ENCODE results near the gene WDFY3.

GRCh38 chr4:84780719-84781118 is 185.8 kb downstream of the WDFY3 start:
- no peak for TF ChIP-seq REST (IDR thresholded peaks at IDR 0.05; ENCODE audit: low read depth)
- no peak for TF ChIP-seq YY1 (IDR thresholded peaks at IDR 0.05; ENCODE audit: low read depth)
- TF ChIP-seq RAD21 (IDR thresholded peaks at IDR 0.05; ENCODE audit: low read depth), result no peak
- TF ChIP-seq EGR1 (IDR thresholded peaks at IDR 0.05), result no peak
- TF ChIP-seq CREB1 (IDR thresholded peaks at IDR 0.05; ENCODE audit: low read depth), result no peak
- TF ChIP-seq EP300 (IDR thresholded peaks at IDR 0.05; ENCODE audit: borderline replicate concordance), result no peak
- no peak for TF ChIP-seq CEBPB (IDR thresholded peaks at IDR 0.05)
- TF ChIP-seq, protein P1, sequence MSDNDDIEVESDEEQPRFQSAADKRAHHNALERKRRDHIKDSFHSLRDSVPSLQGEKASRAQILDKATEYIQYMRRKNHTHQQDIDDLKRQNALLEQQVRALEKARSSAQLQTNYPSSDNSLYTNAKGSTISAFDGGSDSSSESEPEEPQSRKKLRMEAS (IDR thresholded peaks at IDR 0.05), result no peak
- TF ChIP-seq TEAD4 (IDR thresholded peaks at IDR 0.05), result no peak
- no peak for TF ChIP-seq TAF1 (IDR thresholded peaks at IDR 0.05; ENCODE audit: low read depth)
- no peak for TF ChIP-seq NFIC (IDR thresholded peaks at IDR 0.05)
- no peak for TF ChIP-seq FOXM1 (IDR thresholded peaks at IDR 0.05; ENCODE audit: borderline replicate concordance, low read depth)
- no peak for TF ChIP-seq USF1 (IDR thresholded peaks at IDR 0.05)
- no peak for TF ChIP-seq TCF12 (IDR thresholded peaks at IDR 0.05; ENCODE audit: low read depth)
